ENCODE data around the gene ZSCAN21. TPM values are rescaled to one million over a fixed set of nuclear protein-coding genes. Genes with fewer than 3 reads are reported as not detected.

ZSCAN21 gene
- total RNA-seq, 4 donors from 2014 or later: 11.4 to 14.7 (median 12.4) TPM

GRCh38 chr7:100017875-100018274, 31.7 kb upstream of the ZSCAN21 start:
- ATAC-seq (ENCODE audit: low FRiP score) (no peak), DNase-seq (ENCODE audit: low spot score) (no peak)
- TF ChIP-seq CTCF (IDR thresholded peaks at IDR 0.05): no peak

- TF ChIP-seq CTCF (IDR thresholded peaks at IDR 0.05): no peak
- DNase-seq (ENCODE audit: low spot score) (no peak), ATAC-seq (ENCODE audit: low FRiP score) (no peak)
These were observed 29.7 kb upstream of the ZSCAN21 start for GRCh38 chr7:100019908-100020307.

- no peak for DNase-seq (ENCODE audit: low spot score)
- ATAC-seq (ENCODE audit: low FRiP score): no peak
- TF ChIP-seq CTCF (IDR thresholded peaks at IDR 0.05): no peak
These were observed 28.3 kb upstream of the ZSCAN21 start for GRCh38 chr7:100021297-100021696.

GRCh38 chr7:100022621-100023020, 27.0 kb upstream of the ZSCAN21 start:
- no peak for DNase-seq (ENCODE audit: low spot score)
- TF ChIP-seq CTCF (IDR thresholded peaks at IDR 0.05): no peak
- peak; percentile 70 for ATAC-seq (ENCODE audit: low FRiP score)

GRCh38 chr7:100023526-100023925, 26.0 kb upstream of the ZSCAN21 start:
- TF ChIP-seq CTCF (IDR thresholded peaks at IDR 0.05): no peak
- DNase-seq (ENCODE audit: low spot score): no peak
- ATAC-seq (ENCODE audit: low FRiP score): no peak

- ATAC-seq (ENCODE audit: low FRiP score): no peak
- DNase-seq (ENCODE audit: low spot score): no peak
- TF ChIP-seq CTCF (IDR thresholded peaks at IDR 0.05): no peak
These were observed 25.5 kb upstream of the ZSCAN21 start for GRCh38 chr7:100024020-100024619.

- DNase-seq (ENCODE audit: low spot score): no peak
- no peak for TF ChIP-seq CTCF (IDR thresholded peaks at IDR 0.05)
- no peak for ATAC-seq (ENCODE audit: low FRiP score)
These were observed 22.4 kb upstream of the ZSCAN21 start for GRCh38 chr7:100027197-100027596.

All from omental fat pad (tissue), 4 donors.